Measurements from ENCODE around the gene CIB4. TPM values are rescaled to one million over a fixed set of nuclear protein-coding genes. Genes with fewer than 3 reads are reported as not detected.

CIB4 gene
- 1 to 10 TPM in 1 of 4 donors, not detected in 3; 1.1 TPM for total RNA-seq

DNA sequence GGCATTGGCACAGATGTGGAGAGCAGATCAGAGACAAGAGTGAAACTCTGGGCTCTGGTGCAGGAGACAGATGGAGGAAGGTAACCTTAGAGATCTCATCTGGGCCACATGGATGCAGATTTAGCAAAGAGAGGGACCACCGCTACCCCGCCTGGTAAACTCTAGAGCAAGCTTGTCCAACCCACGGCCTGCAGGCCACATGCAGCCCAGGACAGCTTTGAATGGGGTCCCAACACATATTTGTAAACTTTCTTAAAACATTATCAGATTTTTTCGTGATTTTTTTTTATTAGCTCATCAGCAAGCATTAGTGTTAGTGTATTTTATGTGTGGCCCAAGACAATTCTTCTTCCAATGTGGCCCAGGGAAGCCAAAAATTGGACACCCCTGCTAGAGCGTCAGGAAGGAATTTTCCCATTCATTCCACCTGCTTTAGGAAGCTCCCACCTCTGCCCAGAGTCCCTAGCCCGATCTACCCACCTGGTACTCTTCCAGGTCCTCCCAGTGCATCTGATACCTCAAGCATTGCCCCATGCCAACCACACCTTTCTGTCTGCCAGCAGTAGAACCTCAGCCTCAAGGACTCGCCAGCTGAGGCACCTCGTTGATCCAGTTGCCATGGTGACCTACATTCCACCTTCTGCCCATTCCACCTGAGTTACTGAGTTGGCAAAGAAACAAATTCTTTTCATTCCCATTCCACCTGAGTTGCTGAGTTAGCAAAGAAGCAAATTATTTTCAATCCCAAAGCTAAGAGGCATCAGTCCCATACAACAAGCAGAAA, at the start of gene CIB4:
CIB4 (minus strand) TSS at position 586 of the 784 bp plus-strand sequence; CDS start at position 534, 52 bp downstream.
- TF ChIP-seq, protein P1, sequence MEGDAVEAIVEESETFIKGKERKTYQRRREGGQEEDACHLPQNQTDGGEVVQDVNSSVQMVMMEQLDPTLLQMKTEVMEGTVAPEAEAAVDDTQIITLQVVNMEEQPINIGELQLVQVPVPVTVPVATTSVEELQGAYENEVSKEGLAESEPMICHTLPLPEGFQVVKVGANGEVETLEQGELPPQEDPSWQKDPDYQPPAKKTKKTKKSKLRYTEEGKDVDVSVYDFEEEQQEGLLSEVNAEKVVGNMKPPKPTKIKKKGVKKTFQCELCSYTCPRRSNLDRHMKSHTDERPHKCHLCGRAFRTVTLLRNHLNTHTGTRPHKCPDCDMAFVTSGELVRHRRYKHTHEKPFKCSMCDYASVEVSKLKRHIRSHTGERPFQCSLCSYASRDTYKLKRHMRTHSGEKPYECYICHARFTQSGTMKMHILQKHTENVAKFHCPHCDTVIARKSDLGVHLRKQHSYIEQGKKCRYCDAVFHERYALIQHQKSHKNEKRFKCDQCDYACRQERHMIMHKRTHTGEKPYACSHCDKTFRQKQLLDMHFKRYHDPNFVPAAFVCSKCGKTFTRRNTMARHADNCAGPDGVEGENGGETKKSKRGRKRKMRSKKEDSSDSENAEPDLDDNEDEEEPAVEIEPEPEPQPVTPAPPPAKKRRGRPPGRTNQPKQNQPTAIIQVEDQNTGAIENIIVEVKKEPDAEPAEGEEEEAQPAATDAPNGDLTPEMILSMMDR (IDR thresholded peaks at IDR 0.05; ENCODE audit: low read depth), result no peak

DNA sequence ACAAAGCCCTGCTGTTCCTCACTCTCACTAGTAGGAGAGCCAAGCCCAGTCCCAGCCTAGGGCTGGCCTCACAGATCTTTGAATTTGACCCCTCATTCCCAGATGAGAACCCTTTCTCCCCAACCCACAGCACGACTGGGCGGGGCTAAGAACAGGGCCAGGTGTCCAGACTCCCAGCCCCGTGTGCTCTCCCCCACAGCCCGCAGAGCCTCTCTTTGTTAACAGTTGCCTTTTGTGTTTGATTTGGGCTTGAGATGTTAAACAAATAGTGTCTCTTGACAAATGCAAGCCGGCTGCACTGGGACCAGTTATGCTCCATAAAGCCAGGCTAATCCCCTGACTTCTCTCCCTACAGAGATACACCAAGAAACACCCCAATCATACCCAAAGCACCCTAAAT, 46.6 kb upstream of the CIB4 start:
- TF ChIP-seq, protein P1 (IDR thresholded peaks at IDR 0.05; ENCODE audit: low read depth), result no peak

DNA sequence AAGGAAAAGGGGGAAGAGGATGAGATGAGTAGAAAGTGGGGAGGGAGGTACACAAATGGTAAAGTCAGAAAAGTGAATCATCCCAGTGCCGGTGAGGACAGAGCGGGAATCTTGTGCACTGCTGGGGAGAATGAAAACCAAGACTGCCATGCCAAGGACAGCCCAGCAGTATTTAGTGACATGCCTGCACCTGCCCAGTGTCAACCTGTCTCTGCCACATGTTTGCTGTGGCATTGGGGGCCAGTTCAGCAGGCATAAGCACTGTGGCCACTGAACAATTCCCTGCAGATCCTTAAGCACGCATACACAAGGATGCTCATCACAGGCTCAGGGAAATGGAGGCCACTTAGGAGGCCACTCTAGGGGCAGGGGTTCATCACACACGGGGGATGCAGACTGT, 46.2 kb upstream of the CIB4 start:
- TF ChIP-seq, protein P1 (IDR thresholded peaks at IDR 0.05; ENCODE audit: low read depth), result no peak

DNA sequence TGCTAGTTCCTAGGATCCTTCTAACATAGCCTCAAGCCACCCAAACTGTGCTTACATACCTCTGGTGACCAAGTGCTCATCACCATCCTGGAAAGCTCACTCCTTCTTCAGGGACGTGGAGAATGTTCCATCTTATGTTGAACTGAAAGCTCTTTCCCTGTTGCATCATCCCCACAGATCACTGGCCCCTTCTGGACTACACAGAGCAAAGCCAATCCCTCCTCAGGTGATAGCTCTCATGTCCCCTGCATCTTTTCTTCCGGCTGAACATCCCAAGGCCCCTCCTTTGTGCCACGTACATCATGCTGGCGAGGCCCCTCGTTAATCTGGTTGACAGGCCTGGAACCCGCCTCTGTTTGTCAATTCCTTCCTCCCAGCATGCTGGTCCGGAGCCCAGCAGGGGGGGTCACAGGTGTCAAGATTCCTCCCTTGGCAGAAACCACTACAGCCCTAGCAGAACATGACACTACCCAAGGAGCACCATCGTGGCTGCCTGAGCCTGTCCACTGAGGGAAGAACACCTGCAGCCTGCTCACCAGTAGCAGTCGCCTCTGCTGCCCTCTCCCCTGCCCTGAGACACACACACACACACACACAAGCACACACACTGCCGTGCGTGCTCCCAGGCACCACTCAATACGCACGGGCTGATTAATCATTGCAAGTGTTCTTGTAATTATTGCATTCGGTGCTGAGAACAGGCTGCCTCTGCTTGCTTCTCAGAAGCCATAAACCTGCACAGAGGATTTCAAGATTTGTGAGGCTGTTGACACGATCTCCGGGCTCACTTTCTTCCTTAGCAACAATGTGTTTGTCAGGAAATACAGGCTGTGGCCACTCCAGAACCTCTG, 45.0 kb upstream of the CIB4 start:
- TF ChIP-seq, protein P1 (IDR thresholded peaks at IDR 0.05; ENCODE audit: low read depth), result no peak

DNA sequence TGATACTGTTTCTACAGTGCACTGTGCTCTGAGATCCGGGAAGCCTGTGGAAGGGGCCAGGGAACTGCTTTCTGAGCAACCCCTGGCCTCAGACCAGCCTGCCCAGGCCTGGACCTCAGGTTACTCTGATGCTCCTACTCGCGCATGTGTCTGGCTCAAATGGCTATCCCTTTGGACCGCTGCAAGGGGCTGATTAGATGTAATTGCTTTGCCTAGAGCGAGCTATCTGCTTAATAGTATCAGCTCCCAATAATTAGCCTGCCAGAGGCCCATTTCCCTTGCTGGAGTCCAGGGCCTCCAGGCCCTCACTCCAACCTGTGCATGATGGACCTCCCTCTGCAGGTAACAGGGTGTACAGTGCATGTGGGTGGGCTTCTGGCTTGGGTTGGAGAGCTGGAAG, 44.2 kb upstream of the CIB4 start:
- TF ChIP-seq, protein P1 (IDR thresholded peaks at IDR 0.05; ENCODE audit: low read depth), result no peak

DNA sequence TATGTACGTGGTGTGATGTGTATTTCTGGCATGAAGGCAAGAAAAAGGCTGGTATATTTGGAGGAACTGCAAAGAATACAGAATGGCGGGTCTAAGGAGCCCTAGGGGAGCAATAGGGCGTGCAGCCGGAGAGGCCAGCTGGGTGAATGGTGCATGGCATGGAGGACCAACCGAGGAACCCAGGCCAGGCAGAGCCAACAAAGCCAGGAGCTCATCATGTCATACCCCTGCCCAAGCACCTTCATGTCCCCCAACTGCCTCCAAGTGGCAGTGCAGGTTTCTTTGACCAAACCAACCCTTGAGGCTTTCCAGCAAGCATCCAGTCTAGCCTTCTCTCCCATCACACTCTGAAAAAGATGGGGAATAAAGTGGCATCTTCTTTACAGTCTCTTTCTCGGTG, 42.4 kb upstream of the CIB4 start:
- TF ChIP-seq, protein P1 (IDR thresholded peaks at IDR 0.05; ENCODE audit: low read depth), result no peak

DNA sequence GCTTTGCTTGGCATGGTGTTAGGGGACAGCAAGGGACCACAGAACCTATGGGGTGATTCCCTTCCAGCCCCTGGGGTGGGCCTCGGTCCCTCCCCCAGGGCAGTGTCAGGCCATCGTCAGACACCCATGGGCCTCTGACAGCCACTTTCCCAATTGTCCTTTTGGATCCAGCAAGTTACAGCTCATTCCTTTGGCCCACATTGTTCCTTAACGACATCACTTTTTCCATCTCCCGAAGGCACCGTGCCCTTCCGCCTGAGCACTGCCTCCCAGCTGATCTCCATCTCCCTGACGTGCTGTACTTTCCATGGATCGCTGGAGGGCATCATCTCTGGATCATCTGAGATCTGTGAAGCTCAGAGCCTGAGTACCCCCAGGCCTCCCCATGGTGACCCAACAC, 41.0 kb upstream of the CIB4 start:
- TF ChIP-seq, protein P1 (IDR thresholded peaks at IDR 0.05; ENCODE audit: low read depth), result no peak
